Tibial nerve (tissue), 3 donors: ENCODE results near the gene CCL5.

Experiments
- CTCF ChIP-seq, 5 experiments: fragments of 200-600 bp in 3 of 5; fragments of 450-650 bp in 2 of 5; sonication (generic) in 3 of 5; IDR thresholded peaks; one replicate each; pipeline ENCODE4 v1.5.1; 2016 to 2019; ENCODE audit warnings: antibody characterized with exemption in 5 of 5, mild to moderate bottlenecking in 3 of 5, moderate library complexity in 2 of 5
- POLR2A ChIP-seq, 2 donors: fragments of 450-650 bp; IDR thresholded peaks; one replicate each; pipeline ENCODE4 v1.6.1; 2017; ENCODE audit warnings: antibody characterized with exemption in 2 of 2, mild to moderate bottlenecking in 2 of 2, moderate library complexity in 2 of 2

GRCh38 chr17:35865412-35866340 is 14.5 kb downstream of the CCL5 start:
- TF ChIP-seq CTCF (IDR thresholded peaks at IDR 0.05): no peak
- TF ChIP-seq POLR2A (IDR thresholded peaks at IDR 0.05): no peak
